ENCODE results near the gene TM7SF2. TPM values are rescaled to one million over a fixed set of nuclear protein-coding genes. Genes with fewer than 3 reads are reported as not detected.

The TM7SF2 gene
- total and polyA plus RNA-seq, 2 of the 8 experiments (the other 6 are each of a cell fraction or from before 2014, with no cell fraction given): 40.1 to 96.0 TPM

DNA sequence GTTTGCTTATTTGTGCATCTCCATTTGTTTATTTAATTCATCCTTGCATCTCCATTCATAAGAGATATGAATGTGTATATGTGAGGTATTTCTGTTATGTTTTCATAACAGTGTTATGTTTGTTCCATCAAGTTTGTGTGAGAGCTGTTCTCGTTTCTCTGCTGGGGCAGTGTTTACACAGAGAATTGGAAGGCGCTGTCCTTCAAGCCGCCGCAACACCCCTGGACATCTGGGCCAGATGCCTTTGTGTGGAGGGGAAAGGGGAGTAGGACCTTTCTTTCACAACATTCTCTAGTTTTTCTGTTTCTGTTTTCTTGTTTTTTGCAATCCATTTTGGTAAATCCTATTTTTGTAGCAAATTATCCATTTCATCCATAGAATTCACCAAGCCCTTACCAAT is 7.0 kb upstream of the TM7SF2 start:
- peaks cover 0 to 12% of the 10 kb centered on the region in 2 experiments for H4K20me1 ChIP-seq (replicated peaks in 1 of 2; ENCODE audit: control insufficient read depth in 1 of 2, insufficient read depth in 2 of 2, low read length in 2 of 2)
- H4K91ac ChIP-seq (replicated peaks; ENCODE audit: insufficient read length, low read length): no peak overlapping the region
- H3K79me2 ChIP-seq (ENCODE audit: control insufficient read depth in 1 of 2, insufficient read depth in 2 of 2, low read length in 2 of 2): no peaks in the 10 kb centered on the region; a peak in 1 of 4 replicates
- H3K9me3 ChIP-seq (ENCODE audit: insufficient read depth in 2 of 2, low read depth in 1 of 2, low read length in 1 of 2): no peaks in the 10 kb centered on the region
- ChIA-PET CTCF (ENCODE audit: partially characterized antibody) (no interaction called here), POLR2A (ENCODE audit: partially characterized antibody) (interaction anchor here (1.7 to 3.7 kb wide), 3 partner anchors 7 to 12 kb away, joined by 5 to 31 read pairs (median 10); partner anchors contain the start of genes TM7SF2, VPS51 and ZNHIT2)
- H3K27me3 ChIP-seq (replicated peaks in 1 of 4; ENCODE audit: control insufficient read depth in 3 of 4, extremely low read depth in 1 of 4, insufficient read depth in 3 of 4, low read length in 3 of 4): no peaks in the 10 kb centered on the region
- no peak overlapping the region for H2BK120ac ChIP-seq (replicated peaks; ENCODE audit: low read depth, low read length)
- no peaks in the 10 kb centered on the region for H3K4me1 ChIP-seq (replicated peaks in 1 of 4; ENCODE audit: control insufficient read depth in 3 of 4, insufficient read depth in 4 of 4, low read length in 3 of 4)
- no peak overlapping the region for H3K4ac ChIP-seq (replicated peaks; ENCODE audit: insufficient read length, low read depth, low read length)
- H3K4me3 ChIP-seq (ENCODE audit: extremely low read depth in 1 of 4, insufficient read depth in 2 of 4, low read depth in 3 of 4, low read length in 4 of 4): no peak overlapping the region
- no peak overlapping the region for H2AFZ ChIP-seq (ENCODE audit: low read length)
- H3K27ac ChIP-seq (ENCODE audit: low read depth, low read length): no peak overlapping the region
- H2AK5ac ChIP-seq (ENCODE audit: low read depth, low read length): no peak overlapping the region
- no peak overlapping the region for H3K14ac ChIP-seq (ENCODE audit: insufficient read length)
- no peak overlapping the region for H4K8ac ChIP-seq (ENCODE audit: extremely low read depth, insufficient read depth, low read length)
- no peak for TF ChIP-seq KDM5A (IDR thresholded peaks at IDR 0.05; ENCODE audit: low read length)
- H3K36me3 ChIP-seq (ENCODE audit: control insufficient read depth in 2 of 4, insufficient read depth in 4 of 4, low read length in 3 of 4): peaks cover 0 to 13% (median 0%) of the 10 kb centered on the region in 4 experiments; a peak in 2 of 8 replicates
- FAIRE-seq: no peak
- 96% methylated on average over 4 of the region's 4 CpGs; no CpG with 5 or more reads in 1 of the 2 experiments for WGBS, 2 experiments (ENCODE audit: extremely low coverage in 1 of 2, insufficient coverage in 1 of 2, insufficient read length in 1 of 2, insufficient replicate concordance in 2 of 2, low coverage in 1 of 2, low lambda C conversion rate in 2 of 2, missing lambda C conversion rate in 1 of 2)
- no peak overlapping the region for H3K18ac ChIP-seq (ENCODE audit: extremely low read depth, low read length)
- no peak overlapping the region for H2BK12ac ChIP-seq (ENCODE audit: low read depth, low read length)
- no peak overlapping the region for H3K23ac ChIP-seq (ENCODE audit: insufficient read length)
- no peak overlapping the region for H4K5ac ChIP-seq (ENCODE audit: insufficient read length, low read depth, low read length)
- peaks cover 3% of the 10 kb centered on the region; the same call in 1 of the 2 replicates for H3K79me1 ChIP-seq (ENCODE audit: low read depth, low read length)
- no peak overlapping the region for H3K9ac ChIP-seq (replicated peaks in 1 of 4; ENCODE audit: extremely low read depth in 1 of 4, low read depth in 3 of 4, low read length in 3 of 4)
- no peak for DNase-seq (ENCODE audit: low read depth in 1 of 2, low spot score in 2 of 2)
- no peak overlapping the region for H3K56ac ChIP-seq (replicated peaks; ENCODE audit: insufficient read length, low read depth, low read length)
- H2BK15ac ChIP-seq (ENCODE audit: low read length): no peak overlapping the region
- no peaks in the 10 kb centered on the region for H3K23me2 ChIP-seq (ENCODE audit: low read depth, low read length)
- no peak overlapping the region for H2BK5ac ChIP-seq (ENCODE audit: low read depth, low read length)
- H2BK20ac ChIP-seq (ENCODE audit: low read length): no peak overlapping the region
- no peak overlapping the region for H3K4me2 ChIP-seq (ENCODE audit: insufficient read depth in 1 of 2, low read depth in 2 of 2, low read length in 2 of 2)
